Activated CD4-positive, alpha-beta T cell treated with anti-CD3 and anti-CD28 coated beads for 36 hours (primary cell): ENCODE results near the gene CEACAM5. TPM values are rescaled to one million over a fixed set of nuclear protein-coding genes. Genes with fewer than 3 reads are reported as not detected.

ENCODE experiments used
- ATAC-seq: fragments of 200-7000 bp; cut with Tn5 transposase; one replicate; pipeline ENCODE4 v1.10.0; 2021; ENCODE audit warnings: mild to moderate bottlenecking, moderate library complexity
- CTCF ChIA-PET: fragments of 350-600 bp; sonication (Branson Sonifier 250); formaldehyde crosslinking; loops from one replicate; lab custom pipeline; 2021; ENCODE audit warnings: antibody characterized with exemption; lab: Charles Lee
- POLR2A ChIA-PET: fragments of 350-600 bp; sonication (Branson Sonifier 250); formaldehyde crosslinking; loops from one replicate; lab custom pipeline; 2021; ENCODE audit warnings: antibody characterized with exemption, inconsistent platforms; lab: Charles Lee
- DNase-seq: peaks from one replicate; pipeline ENCODE4 v3.0.0-alpha.2; 2020
- H3K27ac Mint-ChIP-seq: one replicate; pipeline ENCODE4 v1.8.0; 2021; ENCODE audit warnings: mixed read lengths
- H3K27me3 Mint-ChIP-seq: one replicate; pipeline ENCODE4 v1.8.0; 2021; ENCODE audit warnings: mixed read lengths
- H3K36me3 Mint-ChIP-seq: one replicate; pipeline ENCODE4 v1.8.0; 2021; ENCODE audit warnings: low read depth, mixed read lengths
- H3K4me1 Mint-ChIP-seq: one replicate; pipeline ENCODE4 v1.8.0; 2021; ENCODE audit warnings: mixed read lengths
- H3K4me3 Mint-ChIP-seq: one replicate; pipeline ENCODE4 v1.8.0; 2021; ENCODE audit warnings: mild to moderate bottlenecking, moderate library complexity, mixed read lengths
- H3K9me3 Mint-ChIP-seq: one replicate; pipeline ENCODE4 v1.8.0; 2021; ENCODE audit warnings: low read depth, mixed read lengths
- intact Hi-C, 2 experiments: fragments of 100-400 bp; cut with DNase I in 1 of 2; cut with micrococcal nuclease in 1 of 2; formaldehyde crosslinking; loops; one replicate each; pipeline versions ENCODE4 v1.14.2 to v1.15.1; 2022 to 2024; cut with DNase I, micrococcal nuclease
- total RNA-seq, 2 experiments: library from RNA; stranded (reverse); gene quantifications; one replicate each; pipeline ENCODE4 v1.2.3, GENCODE V29; 2021

Gene CEACAM5
- total RNA-seq, 2 experiments from 2014 or later: not detected

DNA sequence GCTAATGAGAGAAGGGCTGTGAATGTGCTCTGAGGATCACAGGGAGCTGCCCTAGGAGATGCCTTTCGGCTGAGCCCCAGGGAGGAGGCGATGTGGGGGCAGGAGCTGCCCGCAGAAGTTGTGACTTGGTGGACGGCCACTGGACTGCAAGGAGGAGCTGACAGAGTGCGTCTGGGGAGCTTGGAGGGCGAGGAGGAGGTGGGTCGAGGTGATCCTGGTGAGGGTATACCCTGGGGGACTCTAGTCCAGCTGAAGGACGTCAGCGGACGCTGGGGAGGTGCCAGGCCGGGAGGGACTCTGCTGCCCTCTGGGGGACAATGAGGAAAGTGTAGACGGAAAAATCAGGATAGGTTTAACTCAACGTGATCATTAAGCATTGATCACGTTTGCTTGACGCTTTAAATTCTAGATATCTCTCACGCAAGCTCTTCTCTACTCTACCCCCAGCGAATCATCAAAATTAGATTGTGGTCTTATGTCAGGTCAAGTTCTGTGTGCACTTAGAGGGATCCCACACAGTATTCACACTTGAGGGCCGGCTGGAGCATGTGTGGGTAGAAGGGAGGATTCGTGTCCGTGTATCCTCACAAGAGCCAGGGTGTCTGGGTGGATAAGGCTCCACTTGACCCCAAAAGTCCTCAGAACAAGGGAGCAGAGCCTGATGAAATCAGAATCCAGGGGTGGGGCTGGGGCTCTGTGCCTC lies 17.0 kb upstream of the CEACAM5 start:
- ChIA-PET CTCF (interaction anchor here (0.7 to 6.7 kb wide), 14 partner anchors 9 to 337 kb away, joined by 3 to 74 read pairs (median 4); no protein-coding TSS in a partner anchor), POLR2A (no interaction called here)
- Mint-ChIP-seq H3K27me3 (peaks cover 19% of the 10 kb centered on the region), H3K27ac (no peak overlapping the region), H3K36me3 (no peaks in the 10 kb centered on the region), H3K4me3 (no peak overlapping the region), H3K4me1 (no peaks in the 10 kb centered on the region), H3K9me3 (peaks cover 5% of the 10 kb centered on the region)
- intact Hi-C loops: loop anchor here (5.0 kb wide), 1 partner anchor 49 kb away; no protein-coding TSS in a partner anchor
- ATAC-seq: peak; percentile 58
- peak; percentile 52 for DNase-seq

GRCh38 chr19:41694196-41694595 lies 14.2 kb upstream of the CEACAM5 start:
- Mint-ChIP-seq H3K36me3 (no peaks in the 10 kb centered on the region), H3K27ac (no peak overlapping the region), H3K27me3 (peaks cover 24% of the 10 kb centered on the region), H3K9me3 (peaks cover 5% of the 10 kb centered on the region), H3K4me3 (no peak overlapping the region), H3K4me1 (no peaks in the 10 kb centered on the region)
- DNase-seq: no peak
- POLR2A ChIA-PET: no interaction called here
- ATAC-seq: no peak
- CTCF ChIA-PET: interaction anchor here (0.7 to 6.7 kb wide), 4 partner anchors 47 to 273 kb away, joined by 3 to 74 read pairs (median 16); no protein-coding TSS in a partner anchor
- intact Hi-C loops: loop anchor here (5.0 kb wide), 1 partner anchor 52 kb away; no protein-coding TSS in a partner anchor

GRCh38 chr19:41694831-41695635 lies 13.4 kb upstream of the CEACAM5 start:
- H3K4me1 Mint-ChIP-seq: no peaks in the 10 kb centered on the region
- CTCF ChIA-PET: interaction anchor here (4.0 kb wide), 1 partner anchor 48 kb away, joined by 27 read pairs; no protein-coding TSS in a partner anchor

GRCh38 chr19:41695745-41696144 lies 12.7 kb upstream of the CEACAM5 start:
- POLR2A ChIA-PET: no interaction called here
- Mint-ChIP-seq H3K9me3 (peaks cover 5% of the 10 kb centered on the region), H3K36me3 (no peaks in the 10 kb centered on the region), H3K27ac (no peak overlapping the region), H3K4me3 (no peak overlapping the region), H3K27me3 (peaks cover 24% of the 10 kb centered on the region), H3K4me1 (no peaks in the 10 kb centered on the region)
- CTCF ChIA-PET: interaction anchor here (0.7 kb wide), 2 partner anchors 11 to 327 kb away, joined by 3 to 4 read pairs; no protein-coding TSS in a partner anchor
- DNase-seq: no peak
- intact Hi-C loops: no loop called here
- no peak for ATAC-seq

More at GRCh38 chr19:41694831-41695635, 13.4 kb upstream of the CEACAM5 start:
- Mint-ChIP-seq H3K4me3 (no peak overlapping the region), H3K27ac (no peak overlapping the region), H3K36me3 (no peaks in the 10 kb centered on the region), H3K27me3 (peaks cover 24% of the 10 kb centered on the region), H3K9me3 (peaks cover 5% of the 10 kb centered on the region)
- no peak for ATAC-seq
- no peak for DNase-seq
- POLR2A ChIA-PET: no interaction called here
- intact Hi-C loops: loop anchor here (5.0 kb wide), 1 partner anchor 53 kb away; no protein-coding TSS in a partner anchor

GRCh38 chr19:41696402-41697197 lies 11.8 kb upstream of the CEACAM5 start:
- DNase-seq (peak; percentile 37), ATAC-seq (no peak)
- CTCF ChIA-PET: interaction anchor here (0.7 to 1.5 kb wide), 3 partner anchors 10 to 326 kb away, joined by 3 to 5 read pairs (median 4); no protein-coding TSS in a partner anchor

DNA sequence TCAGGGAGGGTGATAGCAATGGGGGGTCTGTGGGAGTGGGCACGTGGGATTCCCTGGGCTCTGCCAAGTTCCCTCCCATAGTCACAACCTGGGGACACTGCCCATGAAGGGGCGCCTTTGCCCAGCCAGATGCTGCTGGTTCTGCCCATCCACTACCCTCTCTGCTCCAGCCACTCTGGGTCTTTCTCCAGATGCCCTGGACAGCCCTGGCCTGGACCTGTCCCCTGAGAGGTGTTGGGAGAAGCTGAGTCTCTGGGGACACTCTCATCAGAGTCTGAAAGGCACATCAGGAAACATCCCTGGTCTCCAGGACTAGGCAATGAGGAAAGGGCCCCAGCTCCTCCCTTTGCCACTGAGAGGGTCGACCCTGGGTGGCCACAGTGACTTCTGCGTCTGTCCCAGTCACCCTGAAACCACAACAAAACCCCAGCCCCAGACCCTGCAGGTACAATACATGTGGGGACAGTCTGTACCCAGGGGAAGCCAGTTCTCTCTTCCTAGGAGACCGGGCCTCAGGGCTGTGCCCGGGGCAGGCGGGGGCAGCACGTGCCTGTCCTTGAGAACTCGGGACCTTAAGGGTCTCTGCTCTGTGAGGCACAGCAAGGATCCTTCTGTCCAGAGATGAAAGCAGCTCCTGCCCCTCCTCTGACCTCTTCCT lies 11.1 kb upstream of the CEACAM5 start:
- no peak overlapping the region for H3K4me3 Mint-ChIP-seq
- CTCF ChIA-PET: interaction anchor here (1.5 to 2.4 kb wide), 2 partner anchors 51 to 56 kb away, joined by 5 to 7 read pairs; no protein-coding TSS in a partner anchor
- ATAC-seq (no peak), DNase-seq (no peak)
- intact Hi-C loops: no loop called here
- no peaks in the 10 kb centered on the region for H3K36me3 Mint-ChIP-seq
- no peak overlapping the region for H3K27ac Mint-ChIP-seq
- H3K27me3 Mint-ChIP-seq: peaks cover 16% of the 10 kb centered on the region
- POLR2A ChIA-PET: no interaction called here
- no peaks in the 10 kb centered on the region for H3K4me1 Mint-ChIP-seq
- peaks cover 5% of the 10 kb centered on the region for H3K9me3 Mint-ChIP-seq

More at GRCh38 chr19:41696402-41697197, 11.8 kb upstream of the CEACAM5 start:
- Mint-ChIP-seq H3K36me3 (no peaks in the 10 kb centered on the region), H3K9me3 (peaks cover 5% of the 10 kb centered on the region), H3K27ac (no peak overlapping the region), H3K27me3 (peaks cover 16% of the 10 kb centered on the region), H3K4me1 (no peaks in the 10 kb centered on the region), H3K4me3 (no peak overlapping the region)
- POLR2A ChIA-PET: no interaction called here
- intact Hi-C loops: no loop called here

GRCh38 chr19:41698746-41699230 lies 9.6 kb upstream of the CEACAM5 start:
- no peaks in the 10 kb centered on the region for H3K36me3 Mint-ChIP-seq
- ChIA-PET CTCF (interaction anchor here (0.6 to 2.4 kb wide), 6 partner anchors 47 to 128 kb away, joined by 3 to 8 read pairs (median 4); no protein-coding TSS in a partner anchor), POLR2A (no interaction called here)
- no peak overlapping the region for H3K27ac Mint-ChIP-seq
- intact Hi-C loops: no loop called here
- H3K4me3 Mint-ChIP-seq: no peak overlapping the region
- peaks cover 12% of the 10 kb centered on the region for H3K27me3 Mint-ChIP-seq
- DNase-seq (no peak), ATAC-seq (no peak)
- no peaks in the 10 kb centered on the region for H3K9me3 Mint-ChIP-seq
- H3K4me1 Mint-ChIP-seq: no peaks in the 10 kb centered on the region

GRCh38 chr19:41699231-41699967 lies 9.0 kb upstream of the CEACAM5 start:
- no peaks in the 10 kb centered on the region for H3K36me3 Mint-ChIP-seq
- H3K9me3 Mint-ChIP-seq: no peaks in the 10 kb centered on the region
- POLR2A ChIA-PET: no interaction called here
- H3K4me1 Mint-ChIP-seq: no peaks in the 10 kb centered on the region
- intact Hi-C loops: no loop called here
- no peak overlapping the region for H3K4me3 Mint-ChIP-seq
- no peak overlapping the region for H3K27ac Mint-ChIP-seq
- ATAC-seq (no peak), DNase-seq (no peak)
- H3K27me3 Mint-ChIP-seq: peaks cover 11% of the 10 kb centered on the region
- CTCF ChIA-PET: interaction anchor here (0.6 to 2.4 kb wide), 7 partner anchors 42 to 129 kb away, joined by 3 to 8 read pairs (median 3); no protein-coding TSS in a partner anchor

DNA sequence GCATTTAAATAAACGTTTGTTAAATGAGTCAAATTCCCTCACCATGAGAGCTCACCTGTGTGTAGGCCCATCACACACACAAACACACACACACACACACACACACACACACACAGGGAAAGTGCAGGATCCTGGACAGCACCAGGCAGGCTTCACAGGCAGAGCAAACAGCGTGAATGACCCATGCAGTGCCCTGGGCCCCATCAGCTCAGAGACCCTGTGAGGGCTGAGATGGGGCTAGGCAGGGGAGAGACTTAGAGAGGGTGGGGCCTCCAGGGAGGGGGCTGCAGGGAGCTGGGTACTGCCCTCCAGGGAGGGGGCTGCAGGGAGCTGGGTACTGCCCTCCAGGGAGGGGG lies 8.5 kb upstream of the CEACAM5 start:
- ChIA-PET POLR2A (no interaction called here), CTCF (interaction anchor here (0.6 to 2.4 kb wide), 6 partner anchors 8 to 95 kb away, joined by 3 to 8 read pairs (median 3); no protein-coding TSS in a partner anchor)
- intact Hi-C loops: no loop called here
- no peak for DNase-seq
- H3K36me3 Mint-ChIP-seq: no peaks in the 10 kb centered on the region
- no peak overlapping the region for H3K27ac Mint-ChIP-seq
- H3K4me1 Mint-ChIP-seq: no peaks in the 10 kb centered on the region
- H3K9me3 Mint-ChIP-seq: no peaks in the 10 kb centered on the region
- no peak for ATAC-seq
- no peak overlapping the region for H3K4me3 Mint-ChIP-seq
- peaks cover 11% of the 10 kb centered on the region for H3K27me3 Mint-ChIP-seq
